Neural crest cell (in vitro differentiated cells): ENCODE measurements around the gene STX8. TPM values are rescaled to one million over a fixed set of nuclear protein-coding genes. Genes with fewer than 3 reads are reported as not detected.
A peak's percentile ranks its signal among the peaks of the same experiment; 100 is the strongest.

Experiments
- DNase-seq: peaks from one replicate; pipeline ENCODE4 v3.0.0; 2021; ENCODE audit warnings: low read depth, mixed read lengths, low spot score
- H3K27ac Mint-ChIP-seq: one replicate; pipeline ENCODE4 v1.8.0; 2021; ENCODE audit warnings: mild to moderate bottlenecking, mixed read lengths; ENCODE audit not compliant: unreplicated experiment
- H3K27me3 Mint-ChIP-seq: 2 replicates; pipeline ENCODE4 v1.8.0; 2021; ENCODE audit warnings: low read depth, mild to moderate bottlenecking, mixed read lengths
- H3K36me3 Mint-ChIP-seq: 2 replicates; pipeline ENCODE4 v1.8.0; 2021; ENCODE audit warnings: low read depth, mild to moderate bottlenecking, mixed read lengths
- H3K4me1 Mint-ChIP-seq: 2 replicates; pipeline ENCODE4 v1.8.0; 2021; ENCODE audit warnings: mixed read lengths
- H3K4me3 Mint-ChIP-seq: one replicate; pipeline ENCODE4 v1.8.0; 2021; ENCODE audit warnings: mild to moderate bottlenecking, mixed read lengths
- H3K9me3 Mint-ChIP-seq: 2 replicates; pipeline ENCODE4 v1.8.0; 2021; ENCODE audit warnings: mixed read lengths
- CTCF ChIP-seq: fragments of 200-600 bp; sonication (generic); conservative IDR thresholded peaks from 2 replicates; pipeline ENCODE4 v1.5.0; 2021; ENCODE audit warnings: antibody characterized with exemption, mild to moderate bottlenecking
- total RNA-seq: library from RNA; stranded (reverse); gene quantifications from 2 replicates; pipeline ENCODE4 v1.2.1, GENCODE V29; 2021

The STX8 gene
- total RNA-seq, 1 donor from 2014 or later: 56.6 TPM

GRCh38 chr17:9308069-9308468, 267.6 kb downstream of the STX8 start:
- H3K9me3 Mint-ChIP-seq: no peaks in the 10 kb centered on the region
- H3K27ac Mint-ChIP-seq: peak overlapping the region; percentile 36
- no peak overlapping the region for H3K4me3 Mint-ChIP-seq
- no peak for DNase-seq
- TF ChIP-seq CTCF: no peak
- H3K27me3 Mint-ChIP-seq: no peaks in the 10 kb centered on the region
- peaks cover 34% of the 10 kb centered on the region for H3K4me1 Mint-ChIP-seq
- no peaks in the 10 kb centered on the region for H3K36me3 Mint-ChIP-seq

- no peaks in the 10 kb centered on the region for H3K9me3 Mint-ChIP-seq
- peaks cover 34% of the 10 kb centered on the region for H3K4me1 Mint-ChIP-seq
- no peak for TF ChIP-seq CTCF
- no peak overlapping the region for H3K4me3 Mint-ChIP-seq
- no peaks in the 10 kb centered on the region for H3K27me3 Mint-ChIP-seq
- no peak for DNase-seq
- peak overlapping the region; percentile 36 for H3K27ac Mint-ChIP-seq
- no peaks in the 10 kb centered on the region for H3K36me3 Mint-ChIP-seq
Observed at GRCh38 chr17:9307313-9307998, 268.2 kb downstream of the STX8 start.

- TF ChIP-seq CTCF: no peak
- Mint-ChIP-seq H3K4me1 (peaks cover 36% of the 10 kb centered on the region), H3K9me3 (no peaks in the 10 kb centered on the region), H3K27ac (no peak overlapping the region), H3K36me3 (no peaks in the 10 kb centered on the region), H3K4me3 (no peak overlapping the region), H3K27me3 (no peaks in the 10 kb centered on the region)
- DNase-seq: no peak
Observed at GRCh38 chr17:9306086-9306485, 269.5 kb downstream of the STX8 start.

GRCh38 chr17:9299695-9300094, 275.9 kb downstream of the STX8 start:
- Mint-ChIP-seq H3K36me3 (no peaks in the 10 kb centered on the region), H3K27ac (no peak overlapping the region), H3K4me3 (no peak overlapping the region), H3K27me3 (no peaks in the 10 kb centered on the region), H3K9me3 (no peaks in the 10 kb centered on the region), H3K4me1 (peaks cover 4% of the 10 kb centered on the region)
- TF ChIP-seq CTCF: no peak
- DNase-seq: no peak

- H3K36me3 Mint-ChIP-seq: no peaks in the 10 kb centered on the region
- no peak for DNase-seq
- no peaks in the 10 kb centered on the region for H3K27me3 Mint-ChIP-seq
- no peak overlapping the region for H3K4me3 Mint-ChIP-seq
- H3K9me3 Mint-ChIP-seq: no peaks in the 10 kb centered on the region
- H3K4me1 Mint-ChIP-seq: peaks cover 4% of the 10 kb centered on the region
- no peak overlapping the region for H3K27ac Mint-ChIP-seq
- TF ChIP-seq CTCF: no peak
Observed at GRCh38 chr17:9298776-9299295, 276.8 kb downstream of the STX8 start.
